Lung (tissue), 14 donors: ENCODE measurements around the gene PRAMEF20. TPM values are rescaled to one million over a fixed set of nuclear protein-coding genes. Genes with fewer than 3 reads are reported as not detected.
"Not testable (repeated sequence)": the region's sequence is repeated elsewhere in the genome, so short reads cannot be mapped to it uniquely, and the experiment has no call there.

ENCODE experiments used
- ATAC-seq: fragments of 200-7000 bp; cut with Tn5 transposase; one replicate; pipeline ENCODE4 v1.9.1; 2020; ENCODE audit warnings: moderate number of reproducible peaks; ENCODE audit not compliant: insufficient read depth, low FRiP score
- DNase-seq, 3 donors: peaks; one replicate each; pipeline ENCODE4 v3.0.0-alpha.2; 2013 to 2017
- H3K27ac ChIP-seq, 2 donors: one replicate each; pipeline ENCODE4 v1.5.1; 2013; ENCODE audit warnings: mild to moderate bottlenecking in 2 of 2, moderate library complexity in 2 of 2, control low read depth in 1 of 2, inconsistent platforms in 1 of 2, low read depth in 1 of 2, low read length in 1 of 2
- H3K27me3 ChIP-seq, 3 donors: one replicate each; pipeline ENCODE4 v1.5.1; 2013; ENCODE audit warnings: low read length in 2 of 3; ENCODE audit not compliant: control insufficient read depth in 3 of 3, insufficient read depth in 3 of 3
- H3K36me3 ChIP-seq, 4 donors: one replicate each; pipeline ENCODE4 v1.5.1; 2013; ENCODE audit warnings: low read length in 4 of 4, mild to moderate bottlenecking in 1 of 4, moderate library complexity in 1 of 4; ENCODE audit not compliant: control insufficient read depth in 4 of 4, insufficient read depth in 4 of 4
- H3K4me1 ChIP-seq, 5 donors: one replicate each; pipeline ENCODE4 v1.5.1; 2013; ENCODE audit warnings: low read length in 5 of 5, mild to moderate bottlenecking in 2 of 5, moderate library complexity in 1 of 5; ENCODE audit not compliant: control insufficient read depth in 5 of 5, insufficient read depth in 5 of 5
- H3K4me3 ChIP-seq: one replicate; pipeline ENCODE4 v1.5.1; 2013; ENCODE audit warnings: mild to moderate bottlenecking, control low read depth, moderate library complexity
- H3K9ac ChIP-seq, 2 donors: one replicate each; pipeline ENCODE4 v1.5.1; 2013; ENCODE audit warnings: low read length in 2 of 2, control low read depth in 1 of 2; ENCODE audit not compliant: insufficient read depth in 1 of 2
- H3K9me3 ChIP-seq, 4 donors: one replicate each; pipeline ENCODE4 v1.5.1; 2013; ENCODE audit warnings: low read length in 3 of 4, mild to moderate bottlenecking in 1 of 4, moderate library complexity in 1 of 4; ENCODE audit not compliant: control insufficient read depth in 4 of 4, insufficient read depth in 3 of 4
- WGBS, 2 donors: extraction: QIAGEN DNeasy Blood & Tissue Kit; methylation state at CpG; one replicate each; pipeline ENCODE4 v1.1.7; 2013; 5-methylcytosine and 5-hydroxymethylcytosine counted together
- long read RNA-seq, 5 donors: transcript quantifications; one replicate each; lab custom pipeline, GENCODE V29; 2026
- polyA plus RNA-seq, 2 donors: library from polyadenylated mRNA; stranded (reverse); fragments of 200-250 nt; gene quantifications; one replicate each; pipeline ENCODE4 v1.2.1, GENCODE V29; 2013
- total RNA-seq, 2 donors: library from RNA; depleted of rRNA in 1 of 2; stranded (reverse); fragments of >200 nt in 1 of 2; gene quantifications; one replicate each; pipeline ENCODE4 v1.2.1, GENCODE V29; 2014 to 2021
- donor health status: Bipolar disorder and iron deficiency.
- donor health status: healthy.
- donor health status: DM: yes; HTN: yes; CAD: no.

The PRAMEF20 gene
- total RNA-seq (not detected), polyA plus RNA-seq (not detected)
- long read RNA-seq, donor 1: 0 reads
- long read RNA-seq, donor 2: 0 reads
- long read RNA-seq, donor 3: 0 reads
- long read RNA-seq, donor 4: 0 reads
- long read RNA-seq, donor 5: 0 reads

DNA sequence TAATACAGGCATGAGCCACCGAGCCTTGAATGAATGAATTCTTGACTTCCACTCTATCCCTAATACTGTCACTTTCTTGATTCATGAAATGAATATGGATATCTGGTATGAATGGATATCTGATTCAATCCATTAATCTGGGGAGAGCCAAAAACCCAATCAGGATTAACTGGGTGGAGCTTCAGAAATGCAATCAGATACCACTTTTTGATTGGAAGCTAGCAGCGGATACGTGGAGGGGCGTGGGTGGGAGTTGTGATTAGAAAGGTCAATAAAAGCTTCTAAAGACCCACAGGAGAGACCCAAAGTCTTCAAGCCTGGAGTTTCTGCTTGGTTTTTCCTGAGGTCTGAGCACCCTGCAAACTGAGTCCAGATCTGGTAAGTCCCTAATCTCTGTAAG, at the start of gene PRAMEF20:
TSS of gene PRAMEF20 (plus strand) at position 301 of the 400 bp plus-strand sequence. CDS start 5,905 bp downstream, outside the sequence.
- WGBS, 2 donors: 81 to 87% methylated on average over 4 of the region's 4 CpGs
- not testable (repeated sequence) for H3K9ac ChIP-seq, H3K4me1 ChIP-seq, H3K9me3 ChIP-seq, H3K27me3 ChIP-seq, H3K4me3 ChIP-seq, H3K36me3 ChIP-seq, H3K27ac ChIP-seq, DNase-seq, ATAC-seq

DNA sequence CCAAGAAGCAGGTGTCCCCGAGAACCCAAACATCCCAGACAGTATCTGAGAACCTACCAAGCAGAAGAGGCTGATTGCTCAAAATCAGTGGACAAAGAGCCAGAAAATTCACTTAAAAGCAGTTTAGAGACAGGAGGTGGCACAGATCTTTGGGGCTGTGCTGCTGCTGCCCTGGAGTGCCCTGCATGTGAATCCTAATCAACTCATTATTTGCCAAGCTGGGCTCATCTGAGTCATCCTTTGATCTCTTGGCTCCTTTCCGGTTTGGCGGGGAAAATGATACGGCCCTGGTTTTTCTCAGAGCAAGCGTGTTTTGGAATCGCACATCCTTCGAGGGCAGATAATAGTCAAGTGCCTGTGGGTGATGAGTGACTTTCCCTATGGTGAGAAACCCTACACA, 47.9 kb upstream of the PRAMEF20 start:
- WGBS, 2 donors: 75% methylated on average over 1 of the region's 7 CpGs; no CpG with 5 or more reads in 1 of the 2 donors
- not testable (repeated sequence) for H3K27me3 ChIP-seq, H3K36me3 ChIP-seq, DNase-seq, H3K9ac ChIP-seq, H3K9me3 ChIP-seq, H3K27ac ChIP-seq, H3K4me1 ChIP-seq, ATAC-seq, H3K4me3 ChIP-seq

DNA sequence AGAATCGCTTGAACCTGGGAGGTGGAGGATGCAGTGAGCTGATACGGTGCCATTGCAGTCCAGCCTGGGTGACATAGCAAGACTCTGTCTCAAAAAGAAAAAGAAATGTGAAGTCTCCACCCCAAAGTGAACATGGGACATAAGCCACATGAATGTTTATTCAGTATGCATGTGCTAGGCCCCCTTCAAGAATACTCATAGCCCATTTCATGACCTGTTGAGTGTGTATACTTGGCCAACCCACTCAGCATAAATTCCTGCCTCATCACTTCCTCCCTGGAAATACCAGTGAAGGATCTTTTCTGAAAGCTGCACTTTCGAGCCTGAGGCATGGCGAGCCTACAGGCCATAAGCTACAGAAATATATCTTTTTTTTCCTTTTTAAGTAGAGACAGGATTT, 45.3 kb upstream of the PRAMEF20 start:
- H3K27me3 ChIP-seq, H3K9ac ChIP-seq: not testable (repeated sequence)

GRCh38 chr1:13366536-13366935, 43.7 kb upstream of the PRAMEF20 start:
- 83 to 84% methylated on average over 3 of the region's 3 CpGs for WGBS, 2 donors
- not testable (repeated sequence) for DNase-seq, H3K9ac ChIP-seq

More for the DNA sequence above, 45.3 kb upstream of the PRAMEF20 start:
- H3K27ac ChIP-seq, H3K36me3 ChIP-seq, H3K4me3 ChIP-seq, DNase-seq, ATAC-seq, H3K9me3 ChIP-seq, H3K4me1 ChIP-seq: not testable (repeated sequence)
- 57 to 62% methylated on average over 2 of the region's 4 CpGs for WGBS, 2 donors

DNA sequence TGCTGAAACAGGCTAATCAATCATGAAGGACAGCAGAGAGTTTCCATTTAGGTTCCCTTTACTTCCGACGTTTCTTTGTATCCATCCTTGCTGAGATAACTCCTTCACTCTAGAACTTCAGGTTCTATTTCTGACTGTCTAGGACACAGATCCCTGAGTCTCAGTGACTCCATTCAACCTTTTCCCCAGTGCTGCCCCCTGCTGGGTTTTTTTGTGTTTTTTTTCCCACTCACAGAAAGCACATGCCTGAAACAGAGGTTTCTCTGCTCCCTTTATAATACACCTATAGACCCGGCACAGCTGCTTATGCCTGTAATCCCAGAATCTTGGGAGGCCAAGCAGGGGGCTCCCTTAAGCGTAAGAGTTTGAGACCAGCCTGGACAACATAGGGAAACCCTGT, 41.7 kb upstream of the PRAMEF20 start:
- peak in 1 of 3 donors; percentile 1 for DNase-seq
- 80 to 92% methylated on average over 3 of the region's 4 CpGs for WGBS, 2 donors
- not testable (repeated sequence) for H3K27ac ChIP-seq, ATAC-seq, H3K36me3 ChIP-seq, H3K9ac ChIP-seq, H3K4me1 ChIP-seq, H3K9me3 ChIP-seq, H3K4me3 ChIP-seq, H3K27me3 ChIP-seq

More at GRCh38 chr1:13366536-13366935, 43.7 kb upstream of the PRAMEF20 start:
- H3K4me1 ChIP-seq, H3K27me3 ChIP-seq, ATAC-seq, H3K4me3 ChIP-seq, H3K27ac ChIP-seq, H3K9me3 ChIP-seq, H3K36me3 ChIP-seq: not testable (repeated sequence)

GRCh38 chr1:13378983-13379382, 31.3 kb upstream of the PRAMEF20 start:
- not testable (repeated sequence) for H3K27me3 ChIP-seq, ATAC-seq, H3K4me3 ChIP-seq, H3K36me3 ChIP-seq, H3K9ac ChIP-seq, DNase-seq, H3K27ac ChIP-seq, H3K9me3 ChIP-seq, H3K4me1 ChIP-seq
- WGBS, 2 donors: 79 to 83% methylated on average over 3 of the region's 3 CpGs

- DNase-seq, H3K4me1 ChIP-seq, H3K36me3 ChIP-seq, H3K9me3 ChIP-seq, H3K9ac ChIP-seq, ATAC-seq, H3K27me3 ChIP-seq, H3K27ac ChIP-seq, H3K4me3 ChIP-seq: not testable (repeated sequence)
- 69 to 89% methylated on average over 3 of the region's 3 CpGs for WGBS, 2 donors
Measured at GRCh38 chr1:13380380-13380779, 29.9 kb upstream of the PRAMEF20 start.

DNA sequence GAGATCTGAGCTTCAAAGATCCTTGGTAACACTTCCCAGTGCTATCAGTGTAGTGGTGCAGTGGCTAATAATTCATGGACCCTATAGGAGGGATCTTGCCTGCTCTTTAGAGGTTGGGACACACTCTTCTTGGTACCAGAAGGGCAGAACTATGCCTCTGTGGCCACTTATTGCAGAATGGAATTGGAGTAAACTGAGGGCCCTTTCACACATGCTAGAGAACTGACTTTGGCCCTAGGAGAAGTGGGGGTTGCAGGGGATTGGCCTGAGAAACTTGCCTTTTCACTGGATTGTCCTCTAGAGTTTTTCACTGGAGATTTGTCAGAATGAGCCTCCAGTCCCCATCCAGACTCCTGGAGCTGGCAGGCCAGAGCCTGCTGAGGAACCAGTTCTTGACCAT, 20.9 kb upstream of the PRAMEF20 start, which contains the start of gene PRAMEF17:
TSS of gene PRAMEF17 (plus strand) at position 301 of the 400 bp plus-strand sequence. CDS start at position 327, 26 bp downstream.
- H3K4me3 ChIP-seq, H3K9me3 ChIP-seq, H3K9ac ChIP-seq, H3K36me3 ChIP-seq, H3K27me3 ChIP-seq, H3K27ac ChIP-seq, H3K4me1 ChIP-seq, DNase-seq, ATAC-seq: not testable (repeated sequence)
